Breast epithelium (tissue), 4 donors: ENCODE measurements around the gene HOXB9. TPM values are rescaled to one million over a fixed set of nuclear protein-coding genes. Genes with fewer than 3 reads are reported as not detected.
A peak's percentile ranks its signal among the peaks of the same experiment; 100 is the strongest.

ENCODE experiments used
- DNase-seq, 2 donors: peaks; one replicate each; pipeline ENCODE4 v3.0.0-alpha.2; 2019; ENCODE audit warnings: low spot score in 2 of 2
- H3K27ac ChIP-seq, 2 donors: fragments of 200-600 bp; sonication (generic) in 1 of 2; one replicate each; pipeline ENCODE4 v1.5.1; 2016 to 2019; ENCODE audit warnings: mild to moderate bottlenecking in 1 of 2
- H3K27me3 ChIP-seq, 2 donors: fragments of 200-600 bp; sonication (generic) in 1 of 2; one replicate each; pipeline versions ENCODE4 v1.5.1 to v1.6.0; 2017 to 2019; ENCODE audit warnings: control low read depth in 1 of 2, mild to moderate bottlenecking in 1 of 2
- H3K36me3 ChIP-seq: fragments of 200-600 bp; one replicate; pipeline ENCODE4 v1.5.1; 2019
- H3K4me1 ChIP-seq, 2 donors: fragments of 200-600 bp; sonication (generic); one replicate each; pipeline ENCODE4 v1.5.1; 2016 to 2019; ENCODE audit warnings: control low read depth in 1 of 2
- H3K4me3 ChIP-seq, 3 donors: fragments of 200-600 bp; sonication (generic); 1 replicate in 2 of 3; 2 replicates in 1 of 3; pipeline ENCODE4 v1.5.1; 2016 to 2019; ENCODE audit warnings: mild to moderate bottlenecking in 3 of 3, moderate library complexity in 2 of 3
- H3K9me3 ChIP-seq, 2 donors: fragments of 200-600 bp; sonication (generic) in 1 of 2; one replicate each; pipeline ENCODE4 v1.5.1; 2016 to 2019; ENCODE audit warnings: control low read depth in 1 of 2
- POLR2A ChIP-seq: fragments of 450-650 bp; IDR thresholded peaks from one replicate; pipeline ENCODE4 v1.6.1; 2016; ENCODE audit warnings: antibody characterized with exemption, mild to moderate bottlenecking, moderate library complexity
- POLR2AphosphoS5 ChIP-seq, 3 donors: sonication (generic); formaldehyde crosslinking; IDR thresholded peaks; one replicate each; pipeline ENCODE4 v1.6.1; 2017; ENCODE audit warnings: antibody characterized with exemption in 3 of 3
- intact Hi-C: fragments of 100-400 bp; cut with DNase I; formaldehyde crosslinking; loops from one replicate; pipeline ENCODE4 v1.15.1; 2023; ENCODE audit warnings: low total_unique reads
- total RNA-seq, 3 donors: library from RNA; depleted of rRNA; stranded (reverse); fragments of >200 nt; gene quantifications; one replicate each; pipeline ENCODE4 v1.1.0, GENCODE V29; 2016
- TF ChIP-seq, protein P1 (sequence below), 3 donors: fragments of 450-650 bp; IDR thresholded peaks; one replicate each; pipeline ENCODE4 v1.5.1; 2016 to 2017; ENCODE audit warnings: antibody characterized with exemption in 3 of 3, mild to moderate bottlenecking in 3 of 3, moderate library complexity in 3 of 3

Gene HOXB9
- total RNA-seq, 3 donors from 2014 or later, result 0.32 to 0.44 (median 0.33) TPM

DNA sequence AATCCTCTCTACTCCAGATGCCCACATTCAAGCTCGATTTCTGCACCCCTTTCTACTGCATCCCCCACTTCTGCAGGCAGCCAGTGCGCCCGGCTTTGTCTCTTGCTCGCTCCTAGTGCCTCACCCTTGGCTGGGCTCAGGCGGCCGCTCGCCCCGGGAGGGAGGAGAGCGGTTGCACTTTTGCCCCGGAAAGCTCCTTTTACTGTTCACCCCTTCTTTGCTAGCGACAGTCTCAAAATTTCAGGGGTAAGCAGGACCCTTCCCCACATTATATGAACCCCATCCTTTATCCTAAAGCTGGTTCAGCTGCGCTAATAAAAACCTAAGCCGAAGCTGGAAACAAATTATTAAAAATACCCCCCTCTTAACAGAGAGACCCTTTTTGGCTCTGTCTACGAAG is 33.6 kb downstream of the HOXB9 start:
- H3K9me3 ChIP-seq, result no peaks in the 10 kb centered on the region
- peaks cover 0 to 3% of the 10 kb centered on the region in 2 donors for H3K4me1 ChIP-seq
- peak overlapping the region; percentile 41 to 68 (median 43) for H3K4me3 ChIP-seq
- intact Hi-C loops, result loop anchor here (1.0 to 5.0 kb wide), 2 partner anchors 16 to 100 kb away; no protein-coding TSS in a partner anchor
- TF ChIP-seq POLR2AphosphoS5 (IDR thresholded peaks at IDR 0.05), result no peak
- TF ChIP-seq POLR2A, result no peak
- TF ChIP-seq, protein P1, sequence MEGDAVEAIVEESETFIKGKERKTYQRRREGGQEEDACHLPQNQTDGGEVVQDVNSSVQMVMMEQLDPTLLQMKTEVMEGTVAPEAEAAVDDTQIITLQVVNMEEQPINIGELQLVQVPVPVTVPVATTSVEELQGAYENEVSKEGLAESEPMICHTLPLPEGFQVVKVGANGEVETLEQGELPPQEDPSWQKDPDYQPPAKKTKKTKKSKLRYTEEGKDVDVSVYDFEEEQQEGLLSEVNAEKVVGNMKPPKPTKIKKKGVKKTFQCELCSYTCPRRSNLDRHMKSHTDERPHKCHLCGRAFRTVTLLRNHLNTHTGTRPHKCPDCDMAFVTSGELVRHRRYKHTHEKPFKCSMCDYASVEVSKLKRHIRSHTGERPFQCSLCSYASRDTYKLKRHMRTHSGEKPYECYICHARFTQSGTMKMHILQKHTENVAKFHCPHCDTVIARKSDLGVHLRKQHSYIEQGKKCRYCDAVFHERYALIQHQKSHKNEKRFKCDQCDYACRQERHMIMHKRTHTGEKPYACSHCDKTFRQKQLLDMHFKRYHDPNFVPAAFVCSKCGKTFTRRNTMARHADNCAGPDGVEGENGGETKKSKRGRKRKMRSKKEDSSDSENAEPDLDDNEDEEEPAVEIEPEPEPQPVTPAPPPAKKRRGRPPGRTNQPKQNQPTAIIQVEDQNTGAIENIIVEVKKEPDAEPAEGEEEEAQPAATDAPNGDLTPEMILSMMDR (IDR thresholded peaks at IDR 0.05), result no peak
- H3K36me3 ChIP-seq, result no peaks in the 10 kb centered on the region
- peaks cover 0 to 78% of the 10 kb centered on the region in 2 donors for H3K27me3 ChIP-seq
- DNase-seq, result no peak
- no peak overlapping the region for H3K27ac ChIP-seq

DNA sequence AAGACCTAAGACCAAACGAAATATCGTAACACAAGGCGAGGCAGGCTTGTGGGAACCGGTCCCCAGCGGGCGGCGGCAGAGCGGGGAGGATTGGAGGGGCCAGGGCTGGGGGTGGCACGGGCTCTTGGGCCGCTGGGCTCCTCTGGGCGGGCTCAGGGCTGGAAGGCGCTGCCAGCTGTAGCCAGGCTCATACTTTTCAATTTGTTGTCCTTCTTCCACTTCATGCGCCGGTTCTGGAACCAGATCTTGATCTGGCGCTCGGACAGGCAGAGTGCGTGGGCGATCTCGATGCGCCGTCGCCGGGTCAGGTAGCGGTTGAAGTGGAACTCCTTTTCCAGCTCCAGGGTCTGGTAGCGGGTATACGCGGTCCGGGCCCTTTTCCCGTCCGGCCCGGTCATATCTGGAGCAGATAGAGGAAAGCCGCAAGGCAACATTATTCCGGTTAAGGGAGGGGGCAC is 34.1 kb downstream of the HOXB9 start:
- intact Hi-C loops, result loop anchor here (1.0 to 5.0 kb wide), 2 partner anchors 16 to 100 kb away; no protein-coding TSS in a partner anchor
- Histone ChIP-seq H3K4me3 (peak overlapping the region; percentile 41 to 68 (median 43)), H3K4me1 (no peaks in the 10 kb centered on the region), H3K27ac (no peak overlapping the region), H3K36me3 (no peaks in the 10 kb centered on the region), H3K27me3 (peaks cover 0 to 78% of the 10 kb centered on the region in 2 donors), H3K9me3 (no peaks in the 10 kb centered on the region)
- DNase-seq, result no peak
- TF ChIP-seq, protein P1 (IDR thresholded peaks at IDR 0.05), result no peak
- TF ChIP-seq POLR2AphosphoS5 (IDR thresholded peaks at IDR 0.05) (no peak), POLR2A (no peak)

DNA sequence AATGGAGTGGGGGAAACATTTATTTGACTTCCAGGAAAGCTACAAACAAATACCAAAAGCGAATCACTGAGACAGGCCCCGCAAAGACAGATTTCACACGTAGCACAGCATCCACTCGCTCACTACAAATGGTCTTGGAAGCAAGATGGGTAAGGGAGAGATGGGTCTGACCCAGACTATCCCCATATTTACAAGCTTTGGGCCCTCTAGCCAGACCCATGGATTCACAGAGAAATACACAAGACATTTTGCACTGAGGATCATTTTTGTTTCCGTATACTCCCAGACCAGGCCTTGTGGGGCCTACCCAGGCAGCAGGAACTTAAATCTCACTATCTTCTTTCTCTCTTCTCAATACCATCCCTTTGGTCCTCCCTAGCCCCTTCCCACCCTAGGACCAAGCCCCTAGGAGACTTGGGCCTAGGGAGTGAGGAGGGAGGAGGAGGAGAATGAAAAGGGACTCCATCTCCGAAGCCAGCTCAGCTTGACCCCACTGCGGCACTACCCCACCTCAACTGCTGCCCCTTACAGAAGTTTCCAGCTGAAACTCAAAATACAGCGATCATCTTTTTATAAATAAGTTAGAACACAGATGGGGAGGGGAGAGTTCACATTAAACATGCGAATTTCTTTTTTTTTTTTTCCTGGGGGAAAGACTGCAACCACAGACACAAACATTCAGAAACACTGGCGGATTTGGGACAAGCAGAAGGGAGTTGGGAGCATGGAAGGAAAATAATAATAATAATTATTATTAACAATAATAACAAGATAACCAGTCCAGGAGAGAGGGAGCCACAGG is 34.7 kb downstream of the HOXB9 start:
- TF ChIP-seq POLR2AphosphoS5 (IDR thresholded peaks at IDR 0.05) (no peak), POLR2A (no peak)
- TF ChIP-seq, protein P1 (IDR thresholded peaks at IDR 0.05), result no peak
- Histone ChIP-seq H3K36me3 (no peaks in the 10 kb centered on the region), H3K27me3 (peaks cover 0 to 78% of the 10 kb centered on the region in 2 donors), H3K27ac (no peak overlapping the region), H3K9me3 (no peaks in the 10 kb centered on the region), H3K4me1 (no peaks in the 10 kb centered on the region), H3K4me3 (peak overlapping the region in 1 of 3 donors; percentile 43)
- no peak for DNase-seq
- intact Hi-C loops, result loop anchor here (1.0 to 5.0 kb wide), 2 partner anchors 17 to 99 kb away; no protein-coding TSS in a partner anchor

DNA sequence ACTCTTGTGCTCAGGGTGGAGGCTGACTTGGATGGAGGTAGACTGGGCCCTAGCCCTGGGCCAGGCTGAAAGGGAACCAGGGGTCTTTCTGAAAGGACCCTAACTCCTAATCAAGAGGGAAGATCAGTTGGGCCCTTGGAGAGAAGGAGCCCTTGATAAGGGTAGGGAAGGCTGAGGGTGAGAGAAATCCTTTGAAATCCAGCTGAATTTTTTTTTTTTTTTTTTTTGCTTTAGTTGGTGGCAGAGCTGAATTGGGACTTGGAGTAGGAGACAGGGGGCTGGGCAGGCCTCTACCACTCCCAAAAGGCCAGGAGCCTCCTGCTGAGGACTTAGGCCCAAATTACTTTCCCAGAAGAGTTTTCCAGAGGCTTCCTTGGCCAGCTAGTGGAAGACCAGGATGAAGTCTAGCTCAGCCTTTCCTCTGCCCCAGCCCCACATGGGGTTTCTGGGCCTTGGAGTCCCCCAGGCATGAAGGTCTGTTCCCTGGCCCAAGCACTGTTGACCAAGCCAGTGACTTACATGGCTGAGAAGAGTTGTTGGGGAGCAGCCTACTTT is 35.5 kb downstream of the HOXB9 start:
- intact Hi-C loops, result loop anchor here (5.0 kb wide), 1 partner anchor 98 kb away; no protein-coding TSS in a partner anchor
- H3K36me3 ChIP-seq, result no peaks in the 10 kb centered on the region
- no peak for DNase-seq
- no peak overlapping the region for H3K4me3 ChIP-seq
- TF ChIP-seq, protein P1 (IDR thresholded peaks at IDR 0.05), result no peak
- H3K9me3 ChIP-seq, result no peaks in the 10 kb centered on the region
- peaks cover 0 to 78% of the 10 kb centered on the region in 2 donors for H3K27me3 ChIP-seq
- no peak overlapping the region for H3K27ac ChIP-seq
- no peaks in the 10 kb centered on the region for H3K4me1 ChIP-seq
